NCI-H2196 (cell line): ENCODE measurements around the gene C10orf105.

ENCODE experiments used
- DNase-seq: peaks from one replicate; lab custom pipeline; 2025; ENCODE audit not compliant: unreplicated experiment; lab: John Stamatoyannopoulos, UW

Gene C10orf105

GRCh38 chr10:71719464-71720201 lies at the start of gene C10orf105:
TSS of gene C10orf105 (minus strand) at chr10:71719778. CDS start at chr10:71716337, 3,441 bp downstream.
- no peak for DNase-seq

GRCh38 chr10:71767420-71768035 lies 48.0 kb upstream of the C10orf105 start:
- no peak for DNase-seq

GRCh38 chr10:71766717-71767419 lies 47.3 kb upstream of the C10orf105 start:
- DNase-seq: no peak

- DNase-seq: no peak
These were observed 46.5 kb upstream of the C10orf105 start for GRCh38 chr10:71765906-71766716.

- DNase-seq: no peak
These were observed 45.8 kb upstream of the C10orf105 start for GRCh38 chr10:71765176-71765904.

GRCh38 chr10:71763352-71764127 lies 44.0 kb upstream of the C10orf105 start:
- no peak for DNase-seq

GRCh38 chr10:71762324-71762723 lies 42.7 kb upstream of the C10orf105 start:
- DNase-seq: no peak

GRCh38 chr10:71761541-71762113 lies 42.0 kb upstream of the C10orf105 start:
- no peak for DNase-seq

- DNase-seq: no peak
These were observed 41.5 kb upstream of the C10orf105 start for GRCh38 chr10:71761105-71761511.

GRCh38 chr10:71757399-71757922 lies 37.9 kb upstream of the C10orf105 start:
- no peak for DNase-seq

- no peak for DNase-seq
These were observed 37.0 kb upstream of the C10orf105 start for GRCh38 chr10:71756311-71757191.

- DNase-seq: no peak
These were observed 35.8 kb upstream of the C10orf105 start for GRCh38 chr10:71755179-71755879.

GRCh38 chr10:71754562-71754961 lies 35.0 kb upstream of the C10orf105 start:
- no peak for DNase-seq

GRCh38 chr10:71753960-71754505 lies 34.5 kb upstream of the C10orf105 start:
- no peak for DNase-seq

- no peak for DNase-seq
These were observed 33.7 kb upstream of the C10orf105 start for GRCh38 chr10:71753091-71753959.

- DNase-seq: no peak
These were observed 33.0 kb upstream of the C10orf105 start for GRCh38 chr10:71752391-71753090.
